Measurements from ENCODE around the gene RABEP2. TPM values are rescaled to one million over a fixed set of nuclear protein-coding genes. Genes with fewer than 3 reads are reported as not detected.

The RABEP2 gene
- total and polyA plus RNA-seq, 12 donors, result 11.8 to 47.6 (median 15.9) TPM

- Histone ChIP-seq H3K27me3 (no peaks in the 10 kb centered on the region), H3K4me3 (no peak overlapping the region), H3K36me3 (peaks cover 0 to 22% (median 8%) of the 10 kb centered on the region in 9 donors), H3K4me1 (no peaks in the 10 kb centered on the region), H3K9me3 (no peaks in the 10 kb centered on the region), H3K27ac (no peak overlapping the region)
- DNase-seq (no peak), ATAC-seq (no peak)
- intact Hi-C loops (cut with DNase I), result no loop called here
- no peak for TF ChIP-seq CTCF (IDR thresholded peaks at IDR 0.05)
- 91 to 92% methylated on average over 11 of the region's 11 CpGs for WGBS, 2 donors
These were observed 25.0 kb downstream of the RABEP2 start for GRCh38 chr16:28899882-28900590.

DNA sequence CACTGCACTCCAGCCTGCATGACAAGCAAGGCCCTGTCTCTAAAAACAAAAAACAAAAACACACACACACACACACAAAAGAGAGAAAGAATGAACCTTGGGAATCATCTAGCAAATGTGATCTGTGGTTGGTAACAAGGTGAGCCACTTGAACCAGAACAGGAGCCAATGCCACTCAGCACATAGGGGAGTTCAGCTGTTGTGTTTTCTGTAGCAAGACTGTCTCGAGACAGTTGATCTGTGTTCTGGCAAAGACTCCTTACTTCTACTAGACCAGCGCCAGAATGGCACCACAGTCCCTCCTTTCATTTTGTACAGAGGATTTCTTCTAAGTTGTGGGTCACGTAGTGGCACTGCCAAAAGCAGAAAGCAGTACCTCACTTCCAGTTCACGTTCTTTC is 26.1 kb downstream of the RABEP2 start:
- no peaks in the 10 kb centered on the region for H3K9me3 ChIP-seq
- WGBS, 2 donors, result 91 to 95% methylated on average over 4 of the region's 4 CpGs

GRCh38 chr16:28898266-28898665 is 26.8 kb downstream of the RABEP2 start:
- no peak for DNase-seq
- TF ChIP-seq CTCF (IDR thresholded peaks at IDR 0.05), result no peak
- H3K27me3 ChIP-seq, result no peaks in the 10 kb centered on the region
- no peak overlapping the region for H3K27ac ChIP-seq
- intact Hi-C loops (cut with DNase I), result no loop called here
- ATAC-seq, result no peak
- peaks cover 0 to 12% (median 0%) of the 10 kb centered on the region in 9 donors for H3K36me3 ChIP-seq
- no peaks in the 10 kb centered on the region for H3K4me1 ChIP-seq
- WGBS, 2 donors, result 83 to 86% methylated on average over 15 of the region's 15 CpGs
- no peaks in the 10 kb centered on the region for H3K9me3 ChIP-seq
- H3K4me3 ChIP-seq, result no peak overlapping the region

More for the DNA sequence above, 26.1 kb downstream of the RABEP2 start:
- DNase-seq, result no peak
- no peak for ATAC-seq
- no peak for TF ChIP-seq CTCF (IDR thresholded peaks at IDR 0.05)
- peaks cover 0 to 12% (median 0%) of the 10 kb centered on the region in 9 donors for H3K36me3 ChIP-seq
- no peaks in the 10 kb centered on the region for H3K4me1 ChIP-seq
- H3K27me3 ChIP-seq, result no peaks in the 10 kb centered on the region
- no peak overlapping the region for H3K27ac ChIP-seq
- H3K4me3 ChIP-seq, result no peak overlapping the region
- intact Hi-C loops (cut with DNase I), result no loop called here

DNA sequence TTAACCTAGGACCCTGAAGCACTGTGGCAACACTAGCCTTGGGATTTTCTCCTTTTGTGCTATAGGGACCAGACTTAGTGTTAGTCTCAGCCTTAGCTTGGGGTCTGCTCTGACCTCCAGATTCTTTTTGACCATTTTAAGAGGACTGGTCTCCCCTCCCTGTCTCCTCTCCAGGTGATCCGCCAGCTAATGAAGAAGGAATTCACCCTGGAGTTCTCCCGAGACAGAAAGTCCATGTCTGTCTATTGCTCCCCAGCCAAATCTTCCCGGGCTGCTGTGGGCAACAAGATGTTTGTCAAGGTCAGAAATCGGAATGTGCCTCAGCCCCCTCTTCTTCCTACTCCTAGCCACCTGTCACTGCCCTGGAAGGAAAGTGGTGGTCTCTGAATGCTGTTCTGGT is 27.2 kb downstream of the RABEP2 start:
- 89 to 90% methylated on average over 4 of the region's 4 CpGs for WGBS, 2 donors
- Histone ChIP-seq H3K4me3 (no peak overlapping the region), H3K27me3 (no peaks in the 10 kb centered on the region), H3K36me3 (peaks cover 0 to 12% (median 0%) of the 10 kb centered on the region in 9 donors), H3K9me3 (no peaks in the 10 kb centered on the region), H3K27ac (no peak overlapping the region), H3K4me1 (no peaks in the 10 kb centered on the region)
- no peak for ATAC-seq
- no peak for DNase-seq
- intact Hi-C loops (cut with DNase I), result no loop called here
- no peak for TF ChIP-seq CTCF (IDR thresholded peaks at IDR 0.05)

All from heart right ventricle (tissue), 16 donors.